LNCAP (cell line): ENCODE data around the gene STEEP1.

Experiments used
- TF ChIP-seq, protein P1 (sequence below): fragments of 450-650 bp; IDR thresholded peaks from 2 replicates; pipeline ENCODE4 v1.5.1; 2017; ENCODE audit warnings: mild to moderate bottlenecking

STEEP1 gene

GRCh38 chrX:119489212-119490074 lies 75.8 kb downstream of the STEEP1 start:
- TF ChIP-seq, protein P1, sequence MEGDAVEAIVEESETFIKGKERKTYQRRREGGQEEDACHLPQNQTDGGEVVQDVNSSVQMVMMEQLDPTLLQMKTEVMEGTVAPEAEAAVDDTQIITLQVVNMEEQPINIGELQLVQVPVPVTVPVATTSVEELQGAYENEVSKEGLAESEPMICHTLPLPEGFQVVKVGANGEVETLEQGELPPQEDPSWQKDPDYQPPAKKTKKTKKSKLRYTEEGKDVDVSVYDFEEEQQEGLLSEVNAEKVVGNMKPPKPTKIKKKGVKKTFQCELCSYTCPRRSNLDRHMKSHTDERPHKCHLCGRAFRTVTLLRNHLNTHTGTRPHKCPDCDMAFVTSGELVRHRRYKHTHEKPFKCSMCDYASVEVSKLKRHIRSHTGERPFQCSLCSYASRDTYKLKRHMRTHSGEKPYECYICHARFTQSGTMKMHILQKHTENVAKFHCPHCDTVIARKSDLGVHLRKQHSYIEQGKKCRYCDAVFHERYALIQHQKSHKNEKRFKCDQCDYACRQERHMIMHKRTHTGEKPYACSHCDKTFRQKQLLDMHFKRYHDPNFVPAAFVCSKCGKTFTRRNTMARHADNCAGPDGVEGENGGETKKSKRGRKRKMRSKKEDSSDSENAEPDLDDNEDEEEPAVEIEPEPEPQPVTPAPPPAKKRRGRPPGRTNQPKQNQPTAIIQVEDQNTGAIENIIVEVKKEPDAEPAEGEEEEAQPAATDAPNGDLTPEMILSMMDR: no peak

GRCh38 chrX:119488749-119489148 lies 76.5 kb downstream of the STEEP1 start:
- TF ChIP-seq, protein P1: peak; percentile 51
